ENCODE data around the gene LEKR1.
A peak's percentile ranks its signal among the peaks of the same experiment; 100 is the strongest.

LEKR1 gene

GRCh38 chr3:156987946-156988345, 161.8 kb downstream of the LEKR1 start:
- no peak for DNase-seq

- no peak for DNase-seq
These were observed 171.2 kb downstream of the LEKR1 start for GRCh38 chr3:156997351-156997750.

GRCh38 chr3:157001221-157001957, 175.2 kb downstream of the LEKR1 start:
- DNase-seq, result no peak

GRCh38 chr3:157021679-157022078, 195.5 kb downstream of the LEKR1 start:
- no peak for DNase-seq

- DNase-seq, result no peak
These were observed 197.1 kb downstream of the LEKR1 start for GRCh38 chr3:157023226-157023625.

GRCh38 chr3:157026091-157026490, 199.9 kb downstream of the LEKR1 start:
- DNase-seq, result no peak

- no peak for DNase-seq
These were observed 201.9 kb downstream of the LEKR1 start for GRCh38 chr3:157027861-157028745.

GRCh38 chr3:157029365-157029790, 203.2 kb downstream of the LEKR1 start:
- no peak for DNase-seq

- DNase-seq, result no peak
These were observed 204.6 kb downstream of the LEKR1 start for GRCh38 chr3:157030712-157031111.

GRCh38 chr3:157033001-157033400, 206.8 kb downstream of the LEKR1 start:
- DNase-seq, result no peak

GRCh38 chr3:157040456-157040855, 214.3 kb downstream of the LEKR1 start:
- no peak for DNase-seq

- DNase-seq, result no peak
These were observed 216.1 kb downstream of the LEKR1 start for GRCh38 chr3:157042226-157042625.

- no peak for DNase-seq
These were observed 217.6 kb downstream of the LEKR1 start for GRCh38 chr3:157043771-157044170.

- no peak for DNase-seq
These were observed 219.2 kb downstream of the LEKR1 start for GRCh38 chr3:157045238-157045850.

- no peak for DNase-seq
These were observed 220.4 kb downstream of the LEKR1 start for GRCh38 chr3:157046520-157046919.

GRCh38 chr3:157051055-157051454, 224.9 kb downstream of the LEKR1 start:
- no peak for DNase-seq

GRCh38 chr3:157051591-157051990, 225.4 kb downstream of the LEKR1 start:
- no peak for DNase-seq

- DNase-seq, result no peak
These were observed 229.9 kb downstream of the LEKR1 start for GRCh38 chr3:157056035-157056434.

- no peak for DNase-seq
These were observed 232.4 kb downstream of the LEKR1 start for GRCh38 chr3:157058392-157059071.

GRCh38 chr3:157059181-157059580, 233.0 kb downstream of the LEKR1 start:
- no peak for DNase-seq

GRCh38 chr3:157059661-157060060, 233.5 kb downstream of the LEKR1 start:
- peak in 1 of 5 donors; percentile 37 for DNase-seq

- DNase-seq, result no peak
These were observed 235.1 kb downstream of the LEKR1 start for GRCh38 chr3:157061265-157061664.

GRCh38 chr3:157063469-157063868, 237.3 kb downstream of the LEKR1 start:
- DNase-seq, result no peak

Measured in T-helper 1 cell (primary cell).